KMS-11 (cell line): ENCODE measurements around the gene PBRM1.

ENCODE experiments used
- H2AFZ ChIP-seq: fragments of 200-600 bp; sonication (generic); 2 replicates; pipeline ENCODE4 v1.6.1; 2016; ENCODE audit warnings: antibody characterized with exemption, mixed run types, low read depth
- H3K27ac ChIP-seq: fragments of 200-600 bp; sonication (generic); 2 replicates; pipeline ENCODE4 v1.6.1; 2016; ENCODE audit warnings: mild to moderate bottlenecking, mixed run types
- H3K27me3 ChIP-seq: fragments of 200-600 bp; sonication (generic); 2 replicates; pipeline ENCODE4 v1.6.1; 2017; ENCODE audit warnings: mild to moderate bottlenecking, low read depth, mixed run types, moderate library complexity; ENCODE audit not compliant: insufficient read depth
- H3K36me3 ChIP-seq: fragments of 200-600 bp; sonication (generic); 2 replicates; pipeline ENCODE4 v1.6.1; 2017; ENCODE audit warnings: mild to moderate bottlenecking, mixed run types; ENCODE audit not compliant: insufficient read depth
- H3K4me1 ChIP-seq: fragments of 200-600 bp; sonication (generic); 2 replicates; pipeline ENCODE4 v1.6.1; 2016; ENCODE audit warnings: mild to moderate bottlenecking, low read depth, mixed run types; ENCODE audit not compliant: poor library complexity, severe bottlenecking
- H3K4me2 ChIP-seq: fragments of 200-600 bp; sonication (generic); 2 replicates; pipeline ENCODE4 v1.7.0; 2016; ENCODE audit warnings: mild to moderate bottlenecking, mixed run types
- H3K4me3 ChIP-seq: fragments of 200-600 bp; sonication (generic); IDR thresholded peaks from 2 replicates; pipeline ENCODE4 v1.6.1; 2017; ENCODE audit warnings: low read depth, low read length, mixed read lengths; ENCODE audit not compliant: insufficient read depth
- H3K79me2 ChIP-seq: fragments of 200-600 bp; sonication (generic); 2 replicates; pipeline ENCODE4 v1.6.1; 2016; ENCODE audit warnings: low read depth, mixed run types; ENCODE audit not compliant: insufficient read depth
- H3K9ac ChIP-seq: fragments of 200-600 bp; sonication (generic); 2 replicates; pipeline ENCODE4 v1.6.1; 2016; ENCODE audit warnings: mild to moderate bottlenecking, mixed run types
- H4K20me1 ChIP-seq: fragments of 200-600 bp; sonication (generic); 2 replicates; pipeline ENCODE4 v1.6.1; 2016; ENCODE audit warnings: mild to moderate bottlenecking, mixed run types; ENCODE audit not compliant: insufficient read depth
- TF ChIP-seq, protein P1 (sequence below): fragments of 200-600 bp; sonication (generic); conservative IDR thresholded peaks from 2 replicates; pipeline ENCODE4 v1.6.1; 2017; ENCODE audit warnings: low read depth, mild to moderate bottlenecking, antibody characterized with exemption, low read length, moderate library complexity, mixed read lengths

The PBRM1 gene

DNA sequence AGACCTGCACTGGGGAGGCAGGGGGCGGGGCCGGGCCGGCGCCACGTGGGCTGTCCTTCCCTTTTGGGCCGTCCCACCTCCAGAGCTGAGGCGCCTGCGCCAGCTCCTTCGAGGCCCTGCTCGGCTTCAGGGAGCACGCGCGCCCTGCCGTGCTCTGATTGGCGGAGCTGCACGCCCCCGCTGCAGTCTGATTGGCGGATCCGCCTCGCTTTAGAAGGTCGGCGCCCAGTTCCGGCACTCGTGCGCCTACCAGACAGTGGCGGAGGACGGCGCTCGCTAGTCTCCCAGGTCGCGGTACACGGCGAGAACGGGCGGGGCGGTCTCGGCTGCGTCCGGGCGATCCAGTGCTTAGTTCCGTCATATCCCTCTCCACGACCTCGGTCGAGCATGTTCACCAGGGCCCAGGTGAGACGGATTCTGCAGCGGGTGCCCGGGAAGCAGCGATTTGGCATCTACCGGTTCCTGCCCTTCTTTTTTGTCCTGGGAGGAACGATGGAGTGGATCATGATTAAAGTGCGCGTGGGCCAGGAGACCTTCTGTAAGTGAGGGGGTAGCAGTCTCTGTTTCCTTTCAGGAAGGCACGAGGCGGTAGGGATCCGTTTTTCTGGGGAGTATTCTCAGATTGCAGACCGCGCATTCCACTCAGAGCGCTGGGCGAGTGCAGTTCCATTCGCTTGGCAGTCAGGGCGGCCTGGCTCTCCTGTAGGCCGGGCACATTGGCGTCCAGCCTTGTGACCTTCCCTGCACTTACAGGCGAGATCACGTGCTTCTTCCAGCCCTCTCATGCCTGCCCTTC is 149.1 kb downstream of the PBRM1 start, which contains the start of gene UQCC5:
Gene UQCC5 (plus strand): TSS at position 237 of the 796 bp plus-strand sequence. CDS start 151 bp downstream, at position 388.
- Histone ChIP-seq H3K4me1 (peaks cover 18% of the 10 kb centered on the region), H3K79me2 (peaks cover 44% of the 10 kb centered on the region; the same call in 1 of the 2 replicates), H4K20me1 (no peaks in the 10 kb centered on the region), H2AFZ (peak within 1 kb of the TSS; percentile 47), H3K27me3 (no peaks in the 10 kb centered on the region), H3K27ac (peak within 1 kb of the TSS; percentile 57), H3K9ac (peak within 1 kb of the TSS; percentile 77), H3K4me2 (peak within 1 kb of the TSS; percentile 95), H3K36me3 (no peaks in the 10 kb centered on the region; the same call in 1 of the 2 replicates), H3K4me3 (peak within 1 kb of the TSS; percentile 50)
- TF ChIP-seq, protein P1, sequence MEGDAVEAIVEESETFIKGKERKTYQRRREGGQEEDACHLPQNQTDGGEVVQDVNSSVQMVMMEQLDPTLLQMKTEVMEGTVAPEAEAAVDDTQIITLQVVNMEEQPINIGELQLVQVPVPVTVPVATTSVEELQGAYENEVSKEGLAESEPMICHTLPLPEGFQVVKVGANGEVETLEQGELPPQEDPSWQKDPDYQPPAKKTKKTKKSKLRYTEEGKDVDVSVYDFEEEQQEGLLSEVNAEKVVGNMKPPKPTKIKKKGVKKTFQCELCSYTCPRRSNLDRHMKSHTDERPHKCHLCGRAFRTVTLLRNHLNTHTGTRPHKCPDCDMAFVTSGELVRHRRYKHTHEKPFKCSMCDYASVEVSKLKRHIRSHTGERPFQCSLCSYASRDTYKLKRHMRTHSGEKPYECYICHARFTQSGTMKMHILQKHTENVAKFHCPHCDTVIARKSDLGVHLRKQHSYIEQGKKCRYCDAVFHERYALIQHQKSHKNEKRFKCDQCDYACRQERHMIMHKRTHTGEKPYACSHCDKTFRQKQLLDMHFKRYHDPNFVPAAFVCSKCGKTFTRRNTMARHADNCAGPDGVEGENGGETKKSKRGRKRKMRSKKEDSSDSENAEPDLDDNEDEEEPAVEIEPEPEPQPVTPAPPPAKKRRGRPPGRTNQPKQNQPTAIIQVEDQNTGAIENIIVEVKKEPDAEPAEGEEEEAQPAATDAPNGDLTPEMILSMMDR = no peak

DNA sequence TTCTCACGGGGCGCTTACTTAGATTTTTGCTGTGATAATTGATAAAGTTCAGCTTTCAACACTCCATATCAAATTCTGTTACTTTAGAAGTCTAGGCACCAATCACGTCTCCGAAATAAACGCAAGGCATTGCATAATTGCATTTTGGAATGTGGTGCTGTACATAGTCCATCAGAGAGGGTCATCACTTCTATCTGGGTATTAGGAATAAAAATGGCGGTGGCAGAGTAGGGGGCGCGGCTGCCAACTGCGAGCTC is 149.7 kb downstream of the PBRM1 start:
- Histone ChIP-seq H3K4me3 (no peak overlapping the region), H2AFZ (peak overlapping the region; percentile 19; the same call in 1 of the 2 replicates), H4K20me1 (no peaks in the 10 kb centered on the region), H3K9ac (no peak overlapping the region), H3K36me3 (no peaks in the 10 kb centered on the region; the same call in 1 of the 2 replicates), H3K27me3 (no peaks in the 10 kb centered on the region), H3K4me2 (peak overlapping the region; percentile 1; the same call in 1 of the 2 replicates), H3K4me1 (peaks cover 18% of the 10 kb centered on the region), H3K27ac (no peak overlapping the region), H3K79me2 (peaks cover 43% of the 10 kb centered on the region; the same call in 1 of the 2 replicates)
- TF ChIP-seq, protein P1 = no peak

DNA sequence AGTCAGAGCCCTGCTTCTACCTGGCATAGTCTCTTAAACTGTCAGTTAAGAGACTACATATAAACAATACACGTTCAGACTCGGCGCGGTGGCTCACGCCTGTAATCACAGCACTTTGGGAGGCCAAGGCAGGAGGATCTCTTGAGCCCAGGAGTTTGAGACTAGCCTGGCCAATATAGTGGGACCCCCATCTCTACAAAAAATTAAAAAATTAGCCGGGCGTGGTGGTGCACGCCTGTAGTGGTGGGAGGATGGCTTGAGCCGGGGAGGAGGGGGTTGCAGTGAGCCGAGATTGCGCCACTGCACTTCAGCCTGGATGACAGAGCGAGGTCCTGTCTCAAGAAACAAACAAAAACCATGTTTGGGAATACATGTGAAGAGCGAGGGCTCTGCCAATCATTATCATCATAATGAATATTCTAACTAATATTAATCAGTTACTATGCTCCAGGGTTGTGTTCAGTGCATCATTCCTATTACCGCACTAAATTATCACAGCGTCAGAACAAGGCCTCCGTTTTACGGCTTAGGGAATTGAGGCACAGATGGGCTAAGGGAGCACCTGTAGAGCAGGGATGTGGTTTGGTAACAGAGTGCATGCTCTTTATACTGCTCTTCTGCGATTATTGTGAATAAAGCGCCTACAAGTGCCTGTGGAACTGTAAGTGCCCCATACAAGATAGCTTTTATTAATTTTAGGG is 150.2 kb downstream of the PBRM1 start:
- peaks cover 18% of the 10 kb centered on the region for H3K4me1 ChIP-seq
- no peak overlapping the region for H3K4me3 ChIP-seq
- peak overlapping the region; percentile 1; the same call in 1 of the 2 replicates for H3K4me2 ChIP-seq
- H3K36me3 ChIP-seq = no peaks in the 10 kb centered on the region; the same call in 1 of the 2 replicates
- no peak overlapping the region for H3K9ac ChIP-seq
- H3K27me3 ChIP-seq = no peaks in the 10 kb centered on the region
- H2AFZ ChIP-seq = peak overlapping the region; percentile 19; the same call in 1 of the 2 replicates
- H4K20me1 ChIP-seq = no peaks in the 10 kb centered on the region
- no peak overlapping the region for H3K27ac ChIP-seq
- TF ChIP-seq, protein P1 = no peak
- peaks cover 38% of the 10 kb centered on the region; the same call in 1 of the 2 replicates for H3K79me2 ChIP-seq

DNA sequence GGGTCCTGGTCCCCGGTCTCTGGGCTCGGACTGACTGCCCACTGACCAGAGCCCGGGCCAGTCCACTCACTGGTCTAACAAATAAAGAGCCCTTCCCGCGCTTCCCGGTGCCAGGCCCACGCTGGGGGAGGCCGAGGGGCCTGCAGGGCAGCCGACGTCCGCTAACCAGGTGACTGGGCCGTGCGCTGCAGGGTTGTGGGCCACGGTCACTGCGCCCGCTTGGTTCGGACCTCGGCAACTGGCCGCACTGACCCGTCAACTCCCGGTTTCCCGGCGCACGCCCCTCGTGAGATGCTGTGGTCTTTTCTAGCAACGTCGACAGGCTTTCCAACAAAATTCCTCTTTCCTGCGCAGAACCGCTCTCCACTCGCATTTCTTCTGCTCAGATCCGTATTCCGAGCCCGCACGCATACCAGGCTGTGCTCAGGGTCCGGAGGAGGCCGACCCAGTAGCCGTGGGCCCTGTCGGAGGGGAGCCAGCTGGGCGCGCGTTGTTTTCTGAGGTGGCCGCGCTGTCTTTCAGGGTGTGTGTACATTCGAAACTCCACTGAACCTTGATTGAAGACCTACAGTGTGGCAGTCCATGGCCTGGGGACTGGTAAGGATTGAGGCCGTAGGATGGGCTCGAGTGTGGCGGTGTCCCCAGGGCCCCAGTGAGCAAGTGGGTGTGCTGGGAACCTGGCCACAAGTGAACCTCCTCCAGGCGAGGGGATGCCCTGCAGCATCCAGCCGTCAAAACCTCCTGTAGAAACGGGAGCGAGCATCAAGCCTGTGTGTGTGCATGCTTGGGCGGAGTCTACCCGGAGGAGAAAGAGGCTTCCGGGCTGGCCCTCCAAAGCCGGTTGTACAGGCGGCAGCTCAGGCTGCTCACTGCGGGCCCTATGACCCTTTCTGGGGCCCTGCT is 151.2 kb downstream of the PBRM1 start:
- H3K9ac ChIP-seq = no peak overlapping the region

More for the DNA sequence above, 151.2 kb downstream of the PBRM1 start:
- Histone ChIP-seq H3K4me1 (peaks cover 18% of the 10 kb centered on the region), H3K79me2 (peaks cover 34% of the 10 kb centered on the region; the same call in 1 of the 2 replicates), H3K4me3 (no peak overlapping the region), H4K20me1 (no peaks in the 10 kb centered on the region), H2AFZ (no peak overlapping the region), H3K27me3 (no peaks in the 10 kb centered on the region), H3K27ac (no peak overlapping the region), H3K36me3 (no peaks in the 10 kb centered on the region), H3K4me2 (no peak overlapping the region)
- TF ChIP-seq, protein P1 = no peak
